NCI-H446 treated with DMSO at 0.1 percent for 48 hours (cell line): ENCODE results near the gene BEST2.

ENCODE experiments used
- DNase-seq: peaks from one replicate; lab custom pipeline; 2025; lab: John Stamatoyannopoulos, UW

BEST2 gene

GRCh38 chr19:12730064-12730463, 21.5 kb upstream of the BEST2 start:
- DNase-seq: no peak

- no peak for DNase-seq
Measured at GRCh38 chr19:12731337-12731736, 20.3 kb upstream of the BEST2 start.

GRCh38 chr19:12733369-12734214, 18.0 kb upstream of the BEST2 start:
- DNase-seq: no peak

- peak; percentile 100 for DNase-seq
Measured at GRCh38 chr19:12736995-12737834, 14.4 kb upstream of the BEST2 start, which contains the start of gene GET3. TSS of gene GET3 (plus strand) at chr19:12737497. CDS start at chr19:12737506, 9 bp downstream.

- DNase-seq: no peak
Measured at GRCh38 chr19:12737835-12738351, 13.7 kb upstream of the BEST2 start.

- no peak for DNase-seq
Measured at GRCh38 chr19:12745166-12745897, 6.3 kb upstream of the BEST2 start.

- DNase-seq: no peak
Measured at GRCh38 chr19:12748489-12748888, 3.1 kb upstream of the BEST2 start.

GRCh38 chr19:12749938-12750521, 1.6 kb upstream of the BEST2 start:
- DNase-seq: peak; percentile 36

- DNase-seq: no peak
Measured at GRCh38 chr19:12750851-12751250, 740 bp upstream of the BEST2 start.

- DNase-seq: no peak
Measured at GRCh38 chr19:12752056-12752781, 628 bp downstream of the BEST2 start.

GRCh38 chr19:12754465-12755196, 3.0 kb downstream of the BEST2 start:
- no peak for DNase-seq

GRCh38 chr19:12756150-12756883, 4.7 kb downstream of the BEST2 start:
- DNase-seq: no peak

- DNase-seq: peak; percentile 19
Measured at GRCh38 chr19:12757544-12758274, 6.1 kb downstream of the BEST2 start.

- no peak for DNase-seq
Measured at GRCh38 chr19:12759686-12760085, 8.1 kb downstream of the BEST2 start.

- DNase-seq: no peak
Measured at GRCh38 chr19:12763100-12763499, 11.5 kb downstream of the BEST2 start.

- DNase-seq: no peak
Measured at GRCh38 chr19:12764698-12765097, 13.1 kb downstream of the BEST2 start.

- peak; percentile 56 for DNase-seq
Measured at GRCh38 chr19:12766051-12766521, 14.5 kb downstream of the BEST2 start.

GRCh38 chr19:12767150-12767549, 15.6 kb downstream of the BEST2 start:
- DNase-seq: no peak

- no peak for DNase-seq
Measured at GRCh38 chr19:12767666-12768065, 16.1 kb downstream of the BEST2 start.
